Left renal cortex interstitium (tissue), 4 donors: Measurements from ENCODE around the gene SSTR5. TPM values are rescaled to one million over a fixed set of nuclear protein-coding genes. Genes with fewer than 3 reads are reported as not detected.
"Not testable (repeated sequence)": the region's sequence is repeated elsewhere in the genome, so short reads cannot be mapped to it uniquely, and the experiment has no call there.

Source experiments
- DNase-seq, 4 donors: peaks; one replicate each; pipeline ENCODE4 v3.0.0-alpha.2; 2013; ENCODE audit warnings: low read depth in 4 of 4, low spot score in 2 of 4, missing footprints in 1 of 4
- polyA plus RNA-seq, 4 donors: library from polyadenylated mRNA; unstranded; fragments of 120-200 nt; gene quantifications; one replicate each; pipeline ENCODE4 v1.2.1, GENCODE V29; 2013; ENCODE audit not compliant: insufficient read length in 4 of 4

SSTR5 gene
- polyA plus RNA-seq, 4 donors, result 0.10 to 0.33 (median 0.29) TPM

DNA sequence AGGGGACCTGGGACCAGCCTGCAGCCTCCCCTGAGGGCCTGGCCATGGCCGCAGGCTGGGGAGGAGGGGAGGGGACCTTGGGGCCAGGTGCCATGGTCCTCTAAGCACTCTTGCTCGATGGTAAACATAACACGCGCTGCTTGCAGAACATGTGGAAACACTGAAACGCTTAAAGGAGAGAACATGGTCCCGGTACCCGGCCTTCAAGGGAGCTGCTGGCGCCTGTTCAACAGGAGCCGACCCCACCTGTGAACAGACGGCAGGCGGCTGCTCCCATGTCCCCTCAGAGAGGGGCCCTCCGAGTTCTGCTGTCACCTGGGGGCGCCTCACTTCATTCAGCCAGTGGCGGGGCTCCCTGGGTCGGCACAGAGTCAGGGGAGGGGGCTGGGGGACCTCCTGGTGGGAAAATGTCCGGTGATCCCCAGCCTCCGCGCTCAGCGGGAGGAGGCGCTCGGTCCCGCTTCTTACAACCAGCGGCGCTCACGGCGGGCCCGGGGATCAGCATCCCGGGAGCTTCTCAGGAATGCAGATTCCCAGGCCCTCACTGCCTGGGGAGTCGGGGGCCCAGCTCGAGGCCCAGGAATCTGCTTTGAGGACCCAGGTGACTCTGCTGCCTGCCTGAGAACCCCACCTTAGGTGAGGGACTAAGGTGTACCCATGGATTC is 854 bp upstream of the SSTR5 start:
- DNase-seq, result no peak

GRCh38 chr16:1073262-1073558 is 663 bp downstream of the SSTR5 start:
- no peak for DNase-seq

DNA sequence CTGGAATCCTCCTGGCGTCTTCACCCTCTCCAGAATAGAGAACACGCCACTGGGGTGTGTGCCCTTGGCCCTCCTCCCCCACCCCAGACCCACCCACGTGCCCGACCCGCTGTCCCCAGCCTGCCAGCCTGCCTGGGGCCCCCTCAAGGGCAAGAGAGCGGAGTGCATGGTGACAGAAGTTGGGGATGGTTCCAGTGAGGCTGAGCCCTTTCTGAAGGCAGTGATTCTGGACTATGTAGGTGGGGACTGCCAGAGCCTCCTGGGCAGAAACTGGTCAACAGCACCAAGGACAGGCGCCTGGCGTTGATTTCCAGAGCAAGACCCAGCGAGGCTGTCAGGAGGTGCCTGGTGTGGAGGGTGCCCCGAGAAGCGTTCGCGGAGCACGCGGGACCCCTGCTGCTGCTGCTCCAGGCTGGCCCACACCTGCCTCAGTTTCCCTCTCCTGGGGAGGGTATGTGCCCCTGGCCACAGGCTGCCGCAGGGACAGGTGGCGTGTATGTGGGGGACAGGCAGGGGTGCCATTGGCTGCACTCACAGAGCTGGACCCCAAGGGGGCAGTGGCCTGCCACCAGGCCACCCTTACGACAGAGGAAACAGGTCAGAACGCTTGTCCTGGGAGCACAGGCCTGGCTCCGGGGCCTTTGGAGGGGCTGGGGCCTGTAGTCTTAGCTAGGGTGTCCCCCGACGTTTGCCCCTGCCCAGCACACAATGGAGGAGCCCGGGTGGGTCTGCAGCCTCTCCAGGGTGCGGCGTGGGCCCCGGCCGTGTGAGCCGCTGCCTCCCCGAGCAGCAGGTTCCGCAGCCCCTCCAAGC is 1.2 kb downstream of the SSTR5 start:
- DNase-seq, result no peak

- DNase-seq, result no peak
Observed at GRCh38 chr16:1074379-1074649, 1.8 kb downstream of the SSTR5 start.

DNA sequence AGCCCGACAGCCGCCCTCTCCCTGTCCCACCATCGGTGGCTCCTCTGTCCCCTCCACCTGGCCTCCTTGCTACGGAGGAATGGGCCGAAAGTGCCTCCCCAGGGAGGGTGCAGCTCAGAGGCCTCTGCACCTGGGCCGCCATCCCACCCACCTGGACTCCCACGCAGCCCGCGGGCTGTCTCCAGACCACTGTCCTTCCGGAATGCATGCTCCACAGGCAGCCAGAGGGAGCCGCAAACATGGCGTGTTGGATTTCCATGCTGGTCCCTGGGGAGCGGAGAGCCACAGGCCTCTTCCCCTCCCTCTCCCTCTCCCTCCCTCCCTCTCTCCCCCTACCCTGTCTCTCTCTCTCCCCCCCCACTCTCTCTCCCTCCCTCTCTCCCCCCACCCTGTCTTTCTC is 3.0 kb downstream of the SSTR5 start:
- no peak for DNase-seq

GRCh38 chr16:1076801-1077576 is 4.4 kb downstream of the SSTR5 start:
- DNase-seq, result no peak

GRCh38 chr16:1077877-1078578 is 5.5 kb downstream of the SSTR5 start:
- no peak for DNase-seq

- no peak for DNase-seq
Observed at GRCh38 chr16:1078579-1079021, 6.1 kb downstream of the SSTR5 start.

DNA sequence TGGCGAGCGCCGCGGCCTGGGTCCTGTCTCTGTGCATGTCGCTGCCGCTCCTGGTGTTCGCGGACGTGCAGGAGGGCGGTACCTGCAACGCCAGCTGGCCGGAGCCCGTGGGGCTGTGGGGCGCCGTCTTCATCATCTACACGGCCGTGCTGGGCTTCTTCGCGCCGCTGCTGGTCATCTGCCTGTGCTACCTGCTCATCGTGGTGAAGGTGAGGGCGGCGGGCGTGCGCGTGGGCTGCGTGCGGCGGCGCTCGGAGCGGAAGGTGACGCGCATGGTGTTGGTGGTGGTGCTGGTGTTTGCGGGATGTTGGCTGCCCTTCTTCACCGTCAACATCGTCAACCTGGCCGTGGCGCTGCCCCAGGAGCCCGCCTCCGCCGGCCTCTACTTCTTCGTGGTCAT is 6.8 kb downstream of the SSTR5 start:
- DNase-seq, result no peak

DNA sequence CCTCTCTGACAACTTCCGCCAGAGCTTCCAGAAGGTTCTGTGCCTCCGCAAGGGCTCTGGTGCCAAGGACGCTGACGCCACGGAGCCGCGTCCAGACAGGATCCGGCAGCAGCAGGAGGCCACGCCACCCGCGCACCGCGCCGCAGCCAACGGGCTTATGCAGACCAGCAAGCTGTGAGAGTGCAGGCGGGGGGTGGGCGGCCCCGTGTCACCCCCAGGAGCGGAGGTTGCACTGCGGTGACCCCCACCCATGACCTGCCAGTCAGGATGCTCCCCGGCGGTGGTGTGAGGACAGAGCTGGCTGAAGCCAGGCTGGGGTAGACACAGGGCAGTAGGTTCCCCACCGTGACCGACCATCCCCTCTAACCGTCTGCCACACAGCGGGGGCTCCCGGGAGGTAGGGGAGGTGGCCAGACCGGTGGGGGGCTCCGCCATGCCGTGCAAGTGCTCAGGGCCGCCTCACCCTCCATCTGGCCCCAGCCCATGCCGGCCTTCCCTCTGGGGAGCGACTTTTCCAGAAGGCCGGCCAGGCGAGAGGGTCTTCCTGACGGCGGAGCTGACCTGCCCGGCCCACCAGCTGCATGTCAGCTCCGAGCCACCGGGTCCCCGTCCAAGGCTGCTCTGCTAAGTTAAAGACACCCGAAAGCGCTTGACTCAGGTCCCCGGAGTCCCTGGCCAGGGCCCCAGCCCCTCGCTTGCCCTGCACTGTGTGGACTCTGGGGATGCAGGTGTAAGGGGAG is 7.4 kb downstream of the SSTR5 start:
- DNase-seq, result no peak

GRCh38 chr16:1080801-1081733 is 8.5 kb downstream of the SSTR5 start:
- DNase-seq, result no peak

GRCh38 chr16:1081734-1082265 is 9.3 kb downstream of the SSTR5 start:
- no peak for DNase-seq

DNA sequence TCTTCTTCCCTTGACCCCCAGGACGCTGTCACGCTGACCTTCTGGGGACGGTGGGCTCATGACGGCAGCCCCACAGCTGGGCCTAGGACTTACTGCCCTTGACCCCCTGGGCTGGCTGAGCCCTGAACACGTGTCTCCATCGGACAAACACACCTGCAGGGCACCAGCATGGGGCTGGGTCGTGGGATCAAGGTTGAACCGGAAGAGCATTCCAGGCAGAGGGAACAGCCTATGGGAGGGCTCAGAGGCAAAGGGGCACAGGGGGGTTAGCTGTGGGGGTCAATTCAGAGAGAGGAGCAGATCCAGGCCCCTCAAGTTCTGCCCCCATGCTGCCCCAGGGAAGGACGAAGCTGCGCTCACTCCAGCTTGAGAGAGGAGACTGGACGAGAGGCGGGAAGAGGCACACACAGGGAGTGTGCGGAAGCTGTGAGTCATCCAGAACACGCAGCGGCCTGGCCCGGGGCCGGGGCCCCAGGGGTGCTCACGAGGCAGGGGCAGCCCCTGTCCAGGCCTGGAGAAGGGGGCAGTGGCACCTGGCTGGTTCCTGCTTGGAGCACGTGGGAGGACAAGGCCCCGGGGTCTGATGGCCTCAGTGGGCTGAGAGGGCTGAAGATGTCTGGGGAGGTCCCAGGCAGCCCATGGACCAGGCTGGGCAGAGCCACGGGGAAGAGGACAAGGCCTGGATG is 9.9 kb downstream of the SSTR5 start:
- DNase-seq, result no peak

DNA sequence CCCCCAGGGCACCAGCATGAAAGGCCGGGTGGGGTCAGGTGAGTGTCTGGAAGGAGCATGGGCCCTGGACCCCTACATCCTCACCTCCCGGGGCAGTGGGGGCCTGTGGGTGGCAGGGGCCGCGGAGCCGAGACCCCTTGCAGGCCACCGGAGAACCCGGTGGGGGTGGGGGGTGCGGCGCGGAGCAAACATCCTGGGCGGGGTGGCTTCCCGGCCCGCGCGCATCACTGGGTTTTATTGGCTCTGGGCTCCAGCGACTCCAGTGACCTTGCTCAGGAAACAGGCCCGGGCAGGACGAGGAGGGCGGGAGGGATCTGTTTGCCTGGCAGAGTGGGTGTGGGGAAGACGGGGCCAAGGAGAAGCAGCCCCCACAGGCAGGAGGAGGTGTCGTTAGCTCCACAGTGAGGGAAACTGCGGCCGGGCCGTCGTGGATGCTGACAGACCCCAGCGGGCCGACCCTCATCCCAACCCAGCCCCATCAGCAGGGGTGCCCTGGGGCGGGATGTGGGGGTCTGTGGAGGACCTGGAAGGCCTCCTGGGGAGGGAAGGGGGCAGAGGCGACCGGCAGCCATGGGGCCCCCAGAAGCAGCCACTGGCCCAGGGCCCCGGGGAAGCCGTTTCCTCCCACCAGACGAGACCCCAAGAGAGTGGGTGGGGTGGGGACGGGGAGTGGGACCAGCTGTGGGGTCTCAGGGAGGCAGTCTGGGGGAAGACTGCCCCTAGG is 10.6 kb downstream of the SSTR5 start:
- DNase-seq, result peak in 1 of 4 donors; percentile 55

DNA sequence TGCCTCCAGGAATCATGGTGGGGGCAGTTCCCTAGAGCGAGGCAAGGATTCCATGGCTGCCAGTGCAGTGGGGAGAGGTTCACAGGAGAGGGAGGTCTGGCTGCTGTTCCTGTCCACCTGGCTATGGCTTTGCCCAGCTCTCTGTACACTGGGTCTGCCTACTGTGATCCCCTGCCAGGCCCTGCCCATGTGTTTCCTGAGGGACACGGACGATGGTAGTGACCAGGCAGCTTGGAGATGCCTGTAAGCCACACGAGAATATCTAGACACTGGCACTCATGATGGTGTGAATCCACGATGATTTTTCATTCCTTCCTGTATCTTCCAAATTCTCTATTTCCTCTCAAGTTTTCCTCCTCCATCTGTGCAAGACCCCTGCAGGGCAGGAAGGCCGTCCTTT is 12.4 kb downstream of the SSTR5 start:
- no peak for DNase-seq

- DNase-seq, result not testable (repeated sequence)
Observed at GRCh38 chr16:1086443-1086842, 13.9 kb downstream of the SSTR5 start.

DNA sequence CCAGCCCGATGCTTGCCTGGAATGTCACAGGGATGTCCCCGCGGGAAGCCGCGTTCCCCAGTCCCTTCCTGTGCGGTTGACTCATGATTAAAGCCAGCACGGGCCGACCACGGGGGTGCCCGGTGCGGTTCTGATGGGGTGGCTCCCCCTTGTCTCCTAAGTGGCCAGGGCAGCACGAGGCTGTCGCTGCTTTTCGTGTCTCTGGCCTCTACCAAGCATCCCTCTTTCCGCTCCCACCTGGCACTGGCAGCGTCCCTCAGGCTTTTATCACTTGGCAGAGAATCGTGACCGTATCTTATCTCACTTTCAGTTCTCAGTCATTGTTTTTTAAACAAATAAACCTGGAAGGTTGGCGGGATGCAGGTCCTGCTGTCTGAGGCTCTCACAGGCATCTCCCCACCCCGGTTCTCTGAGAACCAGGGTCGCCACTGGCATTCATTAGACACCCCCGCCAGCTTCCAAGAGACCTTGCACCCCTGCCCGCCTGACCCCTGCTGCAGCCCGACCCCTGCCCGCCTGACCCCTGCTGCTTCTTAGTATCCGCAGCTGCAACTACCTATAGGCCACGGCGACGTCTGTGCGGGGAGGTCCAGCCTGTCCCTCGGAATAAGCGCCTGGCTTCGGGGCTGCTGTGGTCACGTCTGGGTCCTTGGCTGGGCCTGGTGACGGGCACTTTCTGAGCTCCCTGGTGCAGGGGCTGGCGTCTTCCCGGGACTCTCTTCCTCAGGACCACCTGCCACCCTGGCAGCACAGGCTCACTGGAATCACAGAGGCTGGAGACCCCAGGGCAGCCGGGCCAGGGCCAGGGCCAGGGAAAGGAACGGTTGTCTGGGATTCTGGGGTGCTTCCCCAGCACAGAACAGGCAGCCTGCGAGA is 16.0 kb downstream of the SSTR5 start:
- no peak for DNase-seq
